ENCODE data around the gene RPTOR.

RPTOR gene

DNA sequence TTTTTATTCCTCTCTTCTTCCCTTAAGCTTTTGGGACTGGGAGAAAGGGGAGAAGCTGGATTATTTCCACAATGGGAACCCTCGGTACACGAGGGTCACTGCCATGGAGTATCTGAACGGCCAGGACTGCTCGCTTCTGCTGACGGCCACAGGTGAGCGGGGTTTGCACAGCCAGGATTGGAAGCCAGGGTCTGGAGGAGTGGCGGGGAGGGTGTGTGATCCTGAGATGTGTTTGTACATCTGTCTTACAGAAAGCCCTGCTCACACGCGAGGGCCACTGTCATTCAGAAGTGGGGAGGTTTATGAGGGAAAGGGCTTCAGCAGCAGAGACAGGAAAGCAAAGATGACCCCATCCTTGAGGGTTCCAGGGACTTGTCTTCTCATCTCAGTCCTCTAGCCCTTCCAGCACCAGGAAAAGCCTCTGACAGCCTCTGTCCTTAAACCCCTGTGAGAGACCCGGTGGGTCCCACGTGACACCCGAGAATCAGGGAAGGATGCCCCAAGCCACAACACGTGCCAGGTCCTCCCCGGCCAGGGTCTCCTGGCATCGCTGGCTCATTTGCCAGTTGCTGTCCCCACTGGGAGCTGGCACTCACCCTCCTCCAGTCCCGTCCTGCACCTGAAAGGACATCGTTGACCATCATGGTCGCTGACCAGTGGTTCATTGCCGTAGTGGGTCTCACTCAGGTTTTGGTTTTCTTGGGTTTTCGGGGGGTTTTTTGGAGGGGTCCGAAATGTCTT lies 402.7 kb downstream of the RPTOR start:
- DNase-seq (ENCODE audit: low spot score) = no peak

- DNase-seq (ENCODE audit: low spot score) = no peak
Observed at GRCh38 chr17:80948019-80948975, 403.7 kb downstream of the RPTOR start.

- no peak for DNase-seq (ENCODE audit: low spot score)
Observed at GRCh38 chr17:80948976-80949450, 404.4 kb downstream of the RPTOR start.

- DNase-seq (ENCODE audit: low spot score) = no peak
Observed at GRCh38 chr17:80949451-80950421, 405.1 kb downstream of the RPTOR start.

DNA sequence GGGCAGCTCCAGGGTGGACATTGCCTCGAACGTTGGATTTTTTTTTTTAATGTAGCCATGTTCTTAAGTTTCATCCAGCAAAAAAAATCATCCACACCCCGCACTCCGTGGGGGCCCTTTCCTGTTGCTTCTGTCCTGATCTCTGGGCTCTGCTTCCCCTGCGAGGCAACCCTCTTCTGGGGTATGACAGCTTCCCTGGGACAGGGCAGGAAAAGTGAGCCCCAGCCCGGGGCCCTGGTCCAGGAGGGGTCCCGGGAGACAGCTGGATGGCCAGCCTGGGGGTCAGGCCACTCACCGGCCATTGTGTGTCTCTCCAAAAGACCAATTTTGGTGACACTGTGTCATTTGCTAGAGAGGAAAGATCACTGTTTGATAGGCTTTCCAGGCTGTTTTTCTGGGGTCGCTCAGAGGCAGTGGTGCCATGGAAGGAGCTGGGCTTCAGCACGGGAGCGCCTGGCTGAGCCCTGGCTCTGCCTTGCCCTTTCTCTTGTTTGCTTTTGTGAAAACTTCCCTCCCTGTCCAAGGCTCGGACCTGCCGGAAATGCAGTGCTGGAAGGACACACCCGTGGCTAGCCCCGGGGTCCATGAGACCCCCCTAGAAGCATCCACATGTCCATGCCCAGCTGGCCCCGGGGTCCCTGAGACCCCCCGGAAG lies 406.0 kb downstream of the RPTOR start:
- no peak for DNase-seq (ENCODE audit: low spot score)

GRCh38 chr17:80951121-80952090 lies 406.8 kb downstream of the RPTOR start:
- no peak for DNase-seq (ENCODE audit: low spot score)

- no peak for DNase-seq (ENCODE audit: low spot score)
Observed at GRCh38 chr17:80952291-80952690, 407.7 kb downstream of the RPTOR start.

- DNase-seq (ENCODE audit: low spot score) = no peak
Observed at GRCh38 chr17:80953471-80954315, 409.1 kb downstream of the RPTOR start.

- no peak for DNase-seq (ENCODE audit: low spot score)
Observed at GRCh38 chr17:80955078-80955477, 410.4 kb downstream of the RPTOR start.

DNA sequence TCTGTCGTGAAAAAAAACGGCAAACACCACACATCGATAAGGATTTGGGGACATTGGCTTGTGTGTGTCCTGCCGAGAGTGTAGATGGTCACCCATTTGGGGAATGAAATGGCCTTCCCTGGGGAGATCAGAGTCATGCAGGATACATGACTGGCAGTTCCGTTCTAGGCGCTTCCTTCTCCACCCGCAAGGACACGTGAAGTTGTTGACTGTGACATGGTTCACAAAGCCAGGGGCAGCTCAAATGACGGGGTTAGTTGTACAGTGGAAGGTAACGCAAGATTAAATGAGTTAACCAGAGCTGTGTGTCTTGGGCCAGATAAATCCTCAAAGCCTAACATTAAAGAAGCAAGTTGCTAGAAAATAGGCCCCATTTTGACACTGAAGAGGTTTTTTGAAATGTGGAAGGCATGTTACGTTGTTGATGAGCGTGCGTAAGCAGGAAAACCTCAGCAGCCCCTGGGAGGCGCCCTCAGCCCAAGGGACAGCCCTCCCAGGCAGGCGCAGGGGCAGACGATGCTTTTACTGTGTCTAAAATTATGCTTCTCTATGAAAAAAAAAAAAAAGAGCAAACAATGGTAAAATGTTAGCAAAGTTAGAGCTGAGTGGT lies 411.1 kb downstream of the RPTOR start:
- no peak for DNase-seq (ENCODE audit: low spot score)

- DNase-seq (ENCODE audit: low spot score) = no peak
Observed at GRCh38 chr17:80956321-80957190, 411.9 kb downstream of the RPTOR start.

DNA sequence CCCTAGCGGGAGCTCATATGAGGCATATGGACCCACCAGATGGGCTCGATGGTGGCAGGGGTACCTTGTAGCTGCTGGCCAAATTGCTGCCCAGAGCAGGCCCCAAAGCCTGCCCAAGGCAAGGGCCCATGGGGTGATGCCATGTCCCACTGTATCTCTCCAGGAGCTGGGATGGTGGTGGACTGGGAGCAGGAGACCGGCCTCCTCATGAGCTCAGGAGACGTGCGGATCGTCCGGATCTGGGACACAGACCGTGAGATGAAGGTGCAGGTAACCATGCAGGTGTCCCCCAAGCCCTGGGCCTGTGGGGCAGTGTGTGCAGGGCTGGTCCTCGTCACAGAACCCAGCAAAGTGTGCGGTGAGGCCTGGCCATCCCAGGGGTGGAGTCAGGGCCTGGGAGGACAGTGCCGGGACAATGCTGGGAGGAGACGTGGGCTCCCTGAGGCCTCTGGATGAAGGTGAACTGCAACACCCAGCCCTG lies 412.9 kb downstream of the RPTOR start:
- DNase-seq (ENCODE audit: low spot score) = no peak

- DNase-seq (ENCODE audit: low spot score) = no peak
Observed at GRCh38 chr17:80959330-80960036, 414.8 kb downstream of the RPTOR start.

DNA sequence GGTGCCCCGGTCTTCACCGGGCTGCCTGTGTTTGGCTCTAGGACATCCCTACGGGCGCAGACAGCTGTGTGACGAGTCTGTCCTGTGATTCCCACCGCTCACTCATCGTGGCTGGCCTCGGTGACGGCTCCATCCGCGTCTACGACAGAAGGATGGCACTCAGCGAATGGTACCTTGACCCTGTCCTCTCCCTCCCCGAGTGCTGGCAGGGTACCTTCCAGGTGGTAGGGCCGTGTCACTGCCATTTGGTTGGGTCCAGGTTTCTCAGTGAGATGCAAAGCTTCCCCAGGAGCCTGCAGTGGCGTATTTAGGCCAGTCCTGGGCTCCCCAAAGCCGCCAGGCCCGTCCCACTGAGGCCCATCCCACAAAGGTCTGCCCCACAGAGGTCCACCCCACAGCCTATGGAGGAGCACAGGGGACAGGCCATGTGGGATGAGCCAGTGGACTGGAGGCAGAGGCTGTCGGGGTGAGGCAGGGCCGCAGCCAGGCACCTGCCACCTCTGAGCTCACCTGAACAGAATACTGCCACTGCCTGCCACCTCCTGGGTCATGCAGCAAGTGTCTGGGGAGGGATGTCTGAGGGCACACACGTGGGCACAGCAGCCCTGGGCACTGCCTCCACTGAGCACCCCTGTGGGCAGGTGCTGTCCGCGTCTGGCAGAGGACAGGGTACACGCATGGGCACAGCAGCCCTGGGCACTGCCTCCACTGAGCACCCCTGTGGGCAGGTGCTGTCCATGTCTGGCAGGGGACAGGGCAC lies 415.6 kb downstream of the RPTOR start:
- no peak for DNase-seq (ENCODE audit: low spot score)

GRCh38 chr17:80960797-80961452 lies 416.3 kb downstream of the RPTOR start:
- DNase-seq (ENCODE audit: low spot score) = no peak

Data from COLO829 (cell line).